NT2/D1 (cell line): ENCODE measurements around the gene ZNF474.

ENCODE experiments used
- SUZ12 ChIP-seq: IDR thresholded peaks from 2 replicates; pipeline ENCODE4 v1.6.1; 2011; ENCODE audit not compliant: insufficient read length, insufficient read depth; ENCODE audit errors: extremely low read depth
- YY1 ChIP-seq: IDR thresholded peaks from 2 replicates; pipeline ENCODE4 v1.6.1; 2011; ENCODE audit not compliant: insufficient read length, insufficient read depth
- ZNF274 ChIP-seq: IDR thresholded peaks from 2 replicates; pipeline ENCODE4 v1.6.1; 2011; ENCODE audit warnings: mild to moderate bottlenecking, low read depth, low read length

GRCh38 chr5:122165559-122166078 lies 36.3 kb downstream of the ZNF474 start:
- TF ChIP-seq YY1 (no peak), ZNF274 (no peak), SUZ12 (no peak)
